ENCODE measurements around the gene SKP1. TPM values are rescaled to one million over a fixed set of nuclear protein-coding genes. Genes with fewer than 3 reads are reported as not detected.

SKP1 gene
- total and polyA plus RNA-seq, 4 donors, result 129 to 407 (median 253) TPM

- DNase-seq (ENCODE audit: low spot score), result no peak
Observed at GRCh38 chr5:134113363-134113889, 63.3 kb downstream of the SKP1 start.

More at GRCh38 chr5:134113363-134113889, 63.3 kb downstream of the SKP1 start:
- Histone ChIP-seq H3K27me3 (ENCODE audit: control insufficient read depth in 4 of 4, insufficient read depth in 4 of 4, low read length in 3 of 4) (no peaks in the 10 kb centered on the region), H3K27ac (ENCODE audit: low read depth in 1 of 2, low read length in 2 of 2) (no peak overlapping the region), H3K36me3 (ENCODE audit: control insufficient read depth in 4 of 4, insufficient read depth in 3 of 4, low read depth in 1 of 4, low read length in 3 of 4) (no peaks in the 10 kb centered on the region), H3K4me3 (ENCODE audit: low read depth in 1 of 3, low read length in 3 of 3) (peak overlapping the region in 1 of 3 donors; percentile 78), H3K9me3 (ENCODE audit: control insufficient read depth in 4 of 4, low read length in 3 of 4) (no peaks in the 10 kb centered on the region), H3K9ac (ENCODE audit: low read depth in 1 of 2, low read length in 2 of 2) (peak overlapping the region in 1 of 2 donors; percentile 41), H3K4me1 (ENCODE audit: control insufficient read depth in 4 of 4, insufficient read depth in 4 of 4, low read length in 3 of 4) (peaks cover 2 to 14% (median 8%) of the 10 kb centered on the region in 4 donors)
- 24% methylated on average over 30 of the region's 30 CpGs for WGBS
- no peak for TF ChIP-seq GABPA (IDR thresholded peaks at IDR 0.05 in 1 of 2, conservative IDR thresholded peaks at IDR 0.05 in 1 of 2)
- no peak for TF ChIP-seq NR2F2 (IDR thresholded peaks at IDR 0.05)
- no peak for TF ChIP-seq YY1 (IDR thresholded peaks at IDR 0.05)
- TF ChIP-seq MAX (IDR thresholded peaks at IDR 0.05), result no peak
- no peak for TF ChIP-seq REST (IDR thresholded peaks at IDR 0.05)
- no peak for TF ChIP-seq ATF3 (IDR thresholded peaks at IDR 0.05)
- TF ChIP-seq ZBTB33 (IDR thresholded peaks at IDR 0.05), result no peak
- no peak for TF ChIP-seq SP1 (IDR thresholded peaks at IDR 0.05)
- no peak for TF ChIP-seq RXRA (IDR thresholded peaks at IDR 0.05)
- no peak for TF ChIP-seq JUND (IDR thresholded peaks at IDR 0.05)
- TF ChIP-seq TAF1 (conservative IDR thresholded peaks at IDR 0.05), result no peak
- no peak for TF ChIP-seq FOXA2 (IDR thresholded peaks at IDR 0.05)
- no peak for TF ChIP-seq CTCF (IDR thresholded peaks at IDR 0.05; ENCODE audit: low read depth, low read length, missing input control)
- TF ChIP-seq HNF4A (conservative IDR thresholded peaks at IDR 0.05), result no peak

All from liver (tissue), 9 donors.